ENCODE measurements around the gene CAPN5. TPM values are rescaled to one million over a fixed set of nuclear protein-coding genes. Genes with fewer than 3 reads are reported as not detected.

CAPN5 gene
- total RNA-seq, 1 donor from 2014 or later = 18.3 TPM

DNA sequence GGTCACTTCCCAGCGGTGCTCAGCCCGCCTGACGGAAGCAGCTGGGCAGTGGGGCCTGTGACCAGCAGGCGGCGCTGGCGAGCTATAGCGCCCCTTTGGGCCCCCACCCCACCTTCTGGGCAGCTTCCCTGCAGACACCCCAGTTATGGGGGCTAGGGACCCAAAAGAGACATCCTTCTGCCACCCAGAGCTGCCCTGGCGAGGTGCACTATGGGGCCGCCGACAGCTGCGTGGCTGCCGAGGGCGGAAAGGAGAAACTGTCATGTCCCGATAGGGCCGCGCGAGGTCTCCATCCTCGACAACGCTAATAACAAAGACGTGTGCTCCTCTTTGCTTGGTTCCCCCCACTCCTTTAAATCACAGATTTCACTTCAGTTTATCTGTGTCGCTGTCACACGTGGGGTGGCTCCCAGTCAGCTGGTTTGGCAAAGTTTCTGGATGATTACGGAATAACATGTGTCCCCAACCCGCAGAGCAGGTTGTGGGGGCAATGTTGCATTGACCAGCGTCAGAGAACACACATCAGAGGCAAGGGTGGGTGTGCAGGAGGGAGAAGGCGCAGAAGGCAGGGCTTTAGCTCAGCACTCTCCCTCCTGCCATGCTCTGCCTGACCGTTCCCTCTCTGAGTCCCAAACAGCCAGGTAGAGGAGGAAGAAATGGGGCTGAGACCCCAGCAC lies 60.6 kb downstream of the CAPN5 start:
- Mint-ChIP-seq H3K36me3 (peaks cover 9% of the 10 kb centered on the region), H3K27me3 (ENCODE audit: low read depth) (no peaks in the 10 kb centered on the region), H3K4me3 (peak overlapping the region; percentile 64), H3K4me1 (peaks cover 25% of the 10 kb centered on the region), H3K9me3 (no peaks in the 10 kb centered on the region), H3K27ac (no peak overlapping the region)
- peak; percentile 46 to 78 for DNase-seq (ENCODE audit: low spot score in 2 of 2, unreplicated experiment in 2 of 2)
- TF ChIP-seq, protein P1, sequence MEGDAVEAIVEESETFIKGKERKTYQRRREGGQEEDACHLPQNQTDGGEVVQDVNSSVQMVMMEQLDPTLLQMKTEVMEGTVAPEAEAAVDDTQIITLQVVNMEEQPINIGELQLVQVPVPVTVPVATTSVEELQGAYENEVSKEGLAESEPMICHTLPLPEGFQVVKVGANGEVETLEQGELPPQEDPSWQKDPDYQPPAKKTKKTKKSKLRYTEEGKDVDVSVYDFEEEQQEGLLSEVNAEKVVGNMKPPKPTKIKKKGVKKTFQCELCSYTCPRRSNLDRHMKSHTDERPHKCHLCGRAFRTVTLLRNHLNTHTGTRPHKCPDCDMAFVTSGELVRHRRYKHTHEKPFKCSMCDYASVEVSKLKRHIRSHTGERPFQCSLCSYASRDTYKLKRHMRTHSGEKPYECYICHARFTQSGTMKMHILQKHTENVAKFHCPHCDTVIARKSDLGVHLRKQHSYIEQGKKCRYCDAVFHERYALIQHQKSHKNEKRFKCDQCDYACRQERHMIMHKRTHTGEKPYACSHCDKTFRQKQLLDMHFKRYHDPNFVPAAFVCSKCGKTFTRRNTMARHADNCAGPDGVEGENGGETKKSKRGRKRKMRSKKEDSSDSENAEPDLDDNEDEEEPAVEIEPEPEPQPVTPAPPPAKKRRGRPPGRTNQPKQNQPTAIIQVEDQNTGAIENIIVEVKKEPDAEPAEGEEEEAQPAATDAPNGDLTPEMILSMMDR (IDR thresholded peaks at IDR 0.05; ENCODE audit: unreplicated experiment) = peak; percentile 98

DNA sequence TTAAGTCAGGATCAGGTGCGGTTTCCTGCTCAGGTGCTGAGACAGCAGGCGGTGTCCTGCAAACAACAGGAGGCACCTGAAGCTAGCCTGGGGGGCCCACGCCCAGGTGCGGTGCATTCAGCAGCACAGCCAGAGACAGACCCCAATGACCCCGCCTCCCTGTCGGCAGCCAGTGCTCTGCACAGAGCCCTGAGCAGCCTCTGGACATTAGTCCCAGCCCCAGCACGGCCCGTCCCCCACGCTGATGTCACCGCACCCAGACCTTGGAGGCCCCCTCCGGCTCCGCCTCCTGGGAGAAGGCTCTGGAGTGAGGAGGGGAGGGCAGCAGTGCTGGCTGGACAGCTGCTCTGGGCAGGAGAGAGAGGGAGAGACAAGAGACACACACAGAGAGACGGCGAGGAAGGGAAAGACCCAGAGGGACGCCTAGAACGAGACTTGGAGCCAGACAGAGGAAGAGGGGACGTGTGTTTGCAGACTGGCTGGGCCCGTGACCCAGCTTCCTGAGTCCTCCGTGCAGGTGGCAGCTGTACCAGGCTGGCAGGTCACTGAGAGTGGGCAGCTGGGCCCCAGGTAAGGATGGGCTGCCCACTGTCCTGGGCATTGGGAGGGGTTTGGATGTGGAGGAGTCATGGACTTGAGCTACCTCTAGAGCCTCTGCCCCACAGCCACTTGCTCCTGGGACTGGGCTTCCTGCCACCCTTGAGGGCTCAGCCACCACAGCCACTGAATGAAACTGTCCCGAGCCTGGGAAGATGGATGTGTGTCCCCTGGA lies 61.3 kb downstream of the CAPN5 start, which contains the start of gene MYO7A:
MYO7A (plus strand) TSS at position 327 of the 772 bp plus-strand sequence. CDS start 2,389 bp downstream, outside the sequence.
- Mint-ChIP-seq H3K27me3 (ENCODE audit: low read depth) (no peaks in the 10 kb centered on the region), H3K4me1 (peaks cover 25% of the 10 kb centered on the region), H3K9me3 (no peaks in the 10 kb centered on the region), H3K4me3 (peak within 1 kb of the TSS; percentile 64), H3K27ac (peak within 1 kb of the TSS; percentile 55), H3K36me3 (peaks cover 9% of the 10 kb centered on the region)
- TF ChIP-seq, protein P1 (IDR thresholded peaks at IDR 0.05; ENCODE audit: unreplicated experiment) = no peak
- peak in 1 of 2 experiments; percentile 63 for DNase-seq (ENCODE audit: low spot score in 2 of 2, unreplicated experiment in 2 of 2)

DNA sequence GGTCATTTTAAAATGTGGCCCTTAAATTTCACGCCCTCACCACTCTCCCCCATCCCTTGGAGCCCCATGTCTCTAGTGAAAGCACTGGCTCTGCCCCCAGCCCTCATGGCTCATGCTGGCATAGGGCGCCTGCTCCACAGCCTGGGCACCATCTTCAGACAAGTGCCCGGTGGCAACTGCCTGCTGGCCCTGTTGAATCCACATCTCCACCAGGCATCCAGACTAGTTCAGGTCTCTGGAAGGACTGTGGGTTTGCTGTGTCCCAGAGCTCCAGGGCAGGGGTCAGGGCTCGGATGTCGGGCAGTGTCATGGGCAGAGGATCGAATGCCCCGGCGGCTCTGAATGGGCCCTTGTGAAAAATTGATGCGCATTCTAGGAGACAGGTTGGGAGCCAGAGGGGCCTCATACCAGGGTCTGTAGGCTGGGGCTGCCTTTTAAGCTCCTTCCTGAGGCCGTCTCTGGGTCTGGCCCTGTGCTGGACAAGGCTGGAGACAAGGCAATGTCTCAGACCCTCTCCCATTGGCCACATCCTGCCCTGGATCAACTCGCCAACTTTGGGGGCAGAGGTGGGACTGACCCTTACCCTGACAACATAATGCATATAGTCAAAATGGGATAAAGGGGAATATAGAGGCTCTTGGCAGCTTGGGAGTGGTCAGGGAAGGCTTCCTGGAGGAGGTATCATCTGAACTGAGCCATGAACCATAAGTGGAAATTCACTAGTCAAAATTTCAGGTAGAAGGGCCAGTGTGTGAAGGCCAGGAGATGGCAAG lies 62.5 kb downstream of the CAPN5 start:
- no peak overlapping the region for H3K4me3 Mint-ChIP-seq
- H3K4me1 Mint-ChIP-seq = peaks cover 25% of the 10 kb centered on the region
- TF ChIP-seq, protein P1 (IDR thresholded peaks at IDR 0.05; ENCODE audit: unreplicated experiment) = no peak
- no peak overlapping the region for H3K27ac Mint-ChIP-seq
- DNase-seq (ENCODE audit: low spot score in 2 of 2, unreplicated experiment in 2 of 2) = no peak
- H3K9me3 Mint-ChIP-seq = peaks cover 5% of the 10 kb centered on the region
- peaks cover under 1% of the 10 kb centered on the region for H3K36me3 Mint-ChIP-seq
- H3K27me3 Mint-ChIP-seq (ENCODE audit: low read depth) = no peaks in the 10 kb centered on the region

DNA sequence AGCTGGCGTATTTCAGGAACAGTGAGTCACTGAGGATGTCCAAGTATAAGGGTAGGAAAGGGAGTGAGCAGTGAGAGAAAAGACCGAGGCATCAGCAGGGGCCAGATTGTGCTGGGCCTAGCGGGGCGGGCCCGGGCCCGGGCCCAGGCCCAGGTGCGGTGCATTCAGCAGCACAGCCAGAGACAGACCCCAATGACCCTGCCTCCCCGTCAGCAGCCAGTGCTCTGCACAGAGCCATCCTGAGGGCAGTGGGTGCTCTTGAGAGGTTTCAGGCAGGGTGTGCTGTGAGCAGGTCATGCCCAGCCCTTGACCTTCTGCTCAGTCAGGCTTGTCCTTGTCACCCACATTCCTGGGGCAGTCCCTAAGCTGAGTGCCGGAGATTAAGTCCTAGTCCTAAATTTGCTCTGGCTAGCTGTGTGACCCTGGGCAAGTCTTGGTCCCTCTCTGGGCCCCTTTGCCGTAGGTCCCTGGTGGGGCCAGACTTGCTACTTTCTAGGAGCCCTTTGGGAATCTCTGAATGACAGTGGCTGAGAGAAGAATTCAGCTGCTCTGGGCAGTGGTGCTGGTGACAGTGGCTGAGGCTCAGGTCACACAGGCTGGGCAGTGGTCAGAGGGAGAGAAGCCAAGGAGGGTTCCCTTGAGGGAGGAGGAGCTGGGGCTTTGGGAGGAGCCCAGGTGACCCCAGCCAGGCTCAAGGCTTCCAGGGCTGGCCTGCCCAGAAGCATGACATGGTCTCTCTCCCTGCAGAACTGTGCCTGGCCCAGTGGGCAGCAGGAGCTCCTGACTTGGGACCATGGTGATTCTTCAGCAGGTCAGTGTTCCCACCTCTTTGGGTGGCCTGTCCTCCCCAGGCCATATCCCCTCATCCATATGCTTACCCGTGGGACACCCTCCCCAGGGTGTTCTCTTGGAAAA lies 63.3 kb downstream of the CAPN5 start:
- no peak overlapping the region for H3K4me3 Mint-ChIP-seq
- no peaks in the 10 kb centered on the region for H3K27me3 Mint-ChIP-seq (ENCODE audit: low read depth)
- DNase-seq (ENCODE audit: low spot score in 2 of 2, unreplicated experiment in 2 of 2) = no peak
- no peaks in the 10 kb centered on the region for H3K36me3 Mint-ChIP-seq
- TF ChIP-seq, protein P1 (IDR thresholded peaks at IDR 0.05; ENCODE audit: unreplicated experiment) = no peak
- H3K27ac Mint-ChIP-seq = no peak overlapping the region
- H3K9me3 Mint-ChIP-seq = peaks cover 5% of the 10 kb centered on the region
- peaks cover 21% of the 10 kb centered on the region for H3K4me1 Mint-ChIP-seq
